K562 (cell line): Measurements from ENCODE around the gene SOWAHC.

Source experiments
- ETV6 ChIP-seq, 3 experiments: fragments of 150-350 bp in 1 of 3; sonication (generic) in 1 of 3; formaldehyde crosslinking in 1 of 3; IDR thresholded peaks; 2 replicates each; pipeline versions ENCODE4 v1.6.1 to v1.8.0; 2014 to 2022; ENCODE audit warnings: borderline replicate concordance in 2 of 3, low read depth in 2 of 3, antibody characterized with exemption in 1 of 3, low read length in 1 of 3, mild to moderate bottlenecking in 1 of 3, missing genetic modification reagents in 1 of 3
- KLF1 ChIP-seq: fragments of 450-650 bp; IDR thresholded peaks from 2 replicates; pipeline ENCODE4 v1.6.1; 2016; ENCODE audit warnings: missing genetic modification characterization, missing compliant biosample characterization
- KLF10 ChIP-seq: fragments of 250-450 bp; sonication (Bioruptor Pico); IDR thresholded peaks from 2 replicates; pipeline ENCODE4 v1.6.1; 2021; ENCODE audit warnings: matching md5 sums
- MAX ChIP-seq: sonication (generic); formaldehyde crosslinking; IDR thresholded peaks from 2 replicates; pipeline ENCODE4 v1.9.0; 2022; ENCODE audit warnings: mild to moderate bottlenecking, missing genetic modification reagents
- MYC ChIP-seq, 2 experiments: fragments of 250-450 bp in 1 of 2; sonication (Bioruptor Pico) in 1 of 2; IDR thresholded peaks; 2 replicates each; pipeline versions ENCODE4 v1.5.1 to v1.6.1; 2012 to 2021; ENCODE audit warnings: low read depth in 2 of 2, borderline replicate concordance in 1 of 2, improper control_type of control experiment in 1 of 2, low read length in 1 of 2, mild to moderate bottlenecking in 1 of 2, moderate library complexity in 1 of 2
- NFIC ChIP-seq: fragments of 450-650 bp; IDR thresholded peaks from 2 replicates; pipeline ENCODE4 v1.6.1; 2017; ENCODE audit warnings: mild to moderate bottlenecking, inconsistent platforms
- RAD21 ChIP-seq, 2 experiments: fragments of 250-450 bp in 1 of 2; fragments of 450-650 bp in 1 of 2; sonication (Bioruptor Pico) in 1 of 2; formaldehyde crosslinking in 1 of 2; IDR thresholded peaks in 1 of 2; conservative IDR thresholded peaks in 1 of 2; 2 replicates each; pipeline versions ENCODE4 v1.4.0 to v1.8.0; 2020 to 2022; ENCODE audit warnings: mild to moderate bottlenecking in 2 of 2, moderate library complexity in 1 of 2
- SP2 ChIP-seq: IDR thresholded peaks from 2 replicates; pipeline ENCODE4 v1.6.1; 2011; ENCODE audit warnings: mild to moderate bottlenecking, low read depth, low read length, moderate library complexity; ENCODE audit not compliant: poor library complexity, severe bottlenecking; ENCODE audit errors: extremely low read depth
- TARDBP ChIP-seq: fragments of 450-650 bp; IDR thresholded peaks from 2 replicates; pipeline ENCODE4 v1.6.1; 2016
- ZZZ3 ChIP-seq: fragments of 450-650 bp; IDR thresholded peaks from 2 replicates; pipeline ENCODE4 v1.6.1; 2016; ENCODE audit warnings: antibody characterized with exemption, mild to moderate bottlenecking, moderate library complexity

GRCh38 chr2:109614715-109615636 is 812 bp downstream of the SOWAHC start:
- TF ChIP-seq KLF10 (CRISPR knock-in tag) (no peak), MAX (CRISPR knock-in tag) (no peak), TARDBP (no peak), MYC (IDR thresholded peaks at IDR 0.05; ENCODE audit: low read depth, low read length) (no peak), MYC (CRISPR knock-in tag; IDR thresholded peaks at IDR 0.05; ENCODE audit: borderline replicate concordance, low read depth) (no peak), NFIC (no peak), RAD21 (CRISPR knock-in tag; conservative IDR thresholded peaks at IDR 0.05 in 1 of 2, IDR thresholded peaks at IDR 0.05 in 1 of 2) (no peak), KLF1 (tag) (no peak), ZZZ3 (no peak), ETV6 (IDR thresholded peaks at IDR 0.05; ENCODE audit: borderline replicate concordance in 1 of 2, low read depth in 2 of 2, low read length in 1 of 2) (no peak), ETV6 (CRISPR knock-in tag; IDR thresholded peaks at IDR 0.05; ENCODE audit: borderline replicate concordance) (no peak), SP2 (no peak)
